Stimulated activated CD4-positive, alpha-beta T cell treated with anti-CD3 and anti-CD28 coated beads, Interleukin-15, amount 100 ng/mL, for 24 hours (primary cell): ENCODE results near the gene NRROS.
"Not testable (repeated sequence)": the region's sequence is repeated elsewhere in the genome, so short reads cannot be mapped to it uniquely, and the experiment has no call there.

ENCODE experiments used
- DNase-seq: peaks from one replicate; pipeline ENCODE4 v3.0.0-alpha.2; 2020

NRROS gene

DNA sequence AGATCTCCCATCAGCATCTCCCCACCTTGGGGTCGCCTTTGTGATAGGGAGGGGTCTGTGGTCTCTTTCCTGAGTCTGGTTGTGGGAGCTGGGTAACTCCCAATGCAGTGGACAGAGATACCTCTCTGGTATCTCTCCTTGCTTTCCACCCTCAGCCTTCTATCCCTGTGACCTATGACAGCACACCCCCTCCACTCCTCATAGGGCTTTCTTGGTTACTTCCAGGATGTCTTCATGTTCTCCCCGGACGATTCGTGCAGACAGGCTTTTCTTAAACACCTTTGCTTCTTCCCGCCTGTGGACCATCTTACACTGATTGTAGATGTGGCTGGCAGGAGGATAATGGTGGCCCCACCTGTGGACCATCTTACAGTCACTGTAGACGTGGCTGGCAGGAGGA, 14.2 kb upstream of the NRROS start:
- DNase-seq: no peak

DNA sequence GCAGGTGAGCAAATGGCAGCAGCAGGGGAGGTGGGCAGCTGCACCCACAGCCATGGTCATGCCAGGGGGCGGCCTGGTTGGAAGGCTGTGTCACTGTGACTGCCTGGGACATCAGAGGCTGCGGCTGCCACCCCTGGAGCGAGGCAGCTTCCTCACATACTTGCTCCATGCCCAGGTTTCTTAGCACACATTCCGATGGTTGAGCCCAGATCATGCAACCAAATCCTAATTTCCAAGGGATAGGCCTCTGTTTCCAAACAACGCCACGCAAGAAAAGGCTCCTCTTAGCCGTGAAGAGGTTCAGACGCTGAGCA, 11.6 kb upstream of the NRROS start:
- no peak for DNase-seq

DNA sequence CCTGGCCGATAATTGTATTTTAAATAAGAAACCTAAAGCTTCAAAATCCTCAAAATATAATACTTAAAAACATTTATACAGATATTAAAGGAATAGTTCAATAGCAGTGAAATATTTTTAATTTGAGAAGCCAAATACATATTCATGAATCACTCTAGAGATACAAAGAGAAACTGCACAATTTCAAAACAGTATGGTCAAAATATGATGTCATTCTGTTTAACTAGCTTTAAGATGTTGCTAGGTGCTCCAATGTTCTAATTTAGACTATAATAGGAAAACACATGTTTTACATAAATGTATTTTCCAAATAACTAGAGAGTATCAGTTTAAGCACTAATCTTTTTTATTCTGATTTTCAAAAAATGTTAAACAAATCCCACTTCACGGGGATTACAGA, 10.3 kb upstream of the NRROS start:
- no peak for DNase-seq

DNA sequence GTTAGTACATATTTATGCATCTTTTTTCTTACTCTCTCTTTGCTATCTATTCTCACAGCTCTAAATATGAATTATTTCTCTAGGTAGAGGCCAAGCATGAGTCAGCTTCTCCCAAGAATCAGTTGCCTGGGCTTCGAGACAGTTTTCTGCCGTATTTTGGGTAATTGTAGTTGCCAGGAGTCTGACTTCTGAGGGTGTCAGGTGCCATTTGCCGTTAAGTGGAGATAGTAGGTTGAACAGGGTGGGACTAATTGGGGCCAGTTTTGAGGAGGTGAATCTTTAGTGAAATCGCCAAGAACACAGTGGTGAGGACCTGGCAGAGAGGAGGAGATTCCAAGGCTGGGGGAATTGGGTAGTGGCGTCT, 7.8 kb upstream of the NRROS start:
- no peak for DNase-seq

DNA sequence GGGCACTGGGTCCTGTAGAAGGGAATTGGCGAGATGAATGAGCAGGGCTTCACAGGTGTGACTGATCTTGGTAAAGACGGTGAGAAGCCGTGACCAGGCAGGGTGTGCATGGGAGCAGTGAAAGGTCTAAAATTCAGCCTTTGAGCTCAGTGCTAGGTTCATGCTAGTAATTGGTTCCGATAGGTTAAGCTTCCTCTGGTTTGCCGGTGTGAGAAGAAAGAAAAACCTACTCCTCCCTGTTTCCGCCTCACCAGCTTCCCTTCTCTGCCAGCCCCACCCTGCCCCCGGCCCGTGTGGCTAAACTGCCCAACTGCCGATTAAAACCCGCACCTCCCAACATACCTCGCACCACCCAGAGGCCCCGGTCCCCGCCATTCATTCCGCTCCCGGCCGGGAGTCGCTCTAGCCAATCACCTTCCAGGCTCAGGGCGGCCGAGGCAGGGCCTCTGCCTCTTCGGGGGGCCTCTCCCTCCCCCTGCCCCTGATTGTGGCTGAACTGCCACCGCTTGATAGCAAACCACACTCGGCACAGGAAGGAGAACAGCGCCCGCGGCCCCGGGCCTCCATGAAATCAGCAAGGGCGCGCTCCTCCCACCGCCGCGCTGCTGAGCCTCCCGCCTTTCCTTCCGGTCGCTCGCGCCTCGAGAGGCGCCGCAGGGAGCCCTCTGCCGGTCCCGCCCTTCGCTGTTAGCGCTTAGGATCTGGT, 7.3 kb upstream of the NRROS start:
- DNase-seq: peak; percentile 91

DNA sequence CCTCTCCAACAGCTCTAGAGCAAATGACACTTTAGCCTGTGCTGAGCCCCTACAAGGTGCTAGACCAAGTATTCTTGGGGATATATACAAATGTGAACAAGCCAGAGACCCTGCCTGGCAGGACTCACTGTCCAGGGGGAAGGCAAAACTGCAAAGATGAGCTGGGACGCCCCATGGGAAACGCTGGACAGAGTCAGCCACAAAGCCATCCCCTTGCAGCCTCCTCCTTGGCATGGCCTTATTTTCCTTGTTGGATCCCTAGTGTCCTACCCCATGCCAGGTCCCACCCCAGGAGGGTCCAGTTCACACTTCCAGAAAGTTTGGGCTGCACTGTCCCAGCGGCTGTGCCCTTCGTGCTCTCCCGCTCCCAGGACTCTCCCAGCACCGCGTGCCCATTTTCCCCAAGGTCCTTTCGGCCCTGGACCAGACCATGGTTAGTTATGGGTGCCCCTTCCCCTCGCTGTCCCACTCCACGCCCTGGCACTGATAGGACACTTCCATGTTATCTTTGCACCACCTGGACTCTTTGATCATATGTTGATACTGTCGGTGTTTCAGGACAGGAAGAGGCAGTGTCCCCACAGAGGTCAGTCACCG, 5.8 kb upstream of the NRROS start:
- DNase-seq: no peak

DNA sequence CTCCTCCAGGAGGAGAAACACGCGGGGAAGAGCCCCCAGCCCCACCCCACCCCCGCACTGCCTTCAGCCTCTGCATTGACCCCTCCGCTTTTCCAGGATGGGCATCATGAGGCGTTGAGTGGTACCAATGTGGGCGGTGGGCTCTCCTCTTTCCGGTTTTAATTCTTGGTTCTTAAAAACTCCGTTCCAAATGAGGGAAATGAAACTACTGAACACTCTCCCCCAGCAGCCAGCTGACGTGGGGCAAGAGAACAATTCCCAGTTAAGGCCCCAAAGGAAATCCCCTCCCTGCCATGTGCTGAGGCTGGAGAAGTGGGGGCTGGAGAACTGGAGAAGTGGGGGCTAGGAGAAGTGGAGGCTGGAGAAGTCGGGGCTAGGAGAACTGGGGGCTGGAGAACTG, 5.3 kb upstream of the NRROS start:
- DNase-seq: no peak

DNA sequence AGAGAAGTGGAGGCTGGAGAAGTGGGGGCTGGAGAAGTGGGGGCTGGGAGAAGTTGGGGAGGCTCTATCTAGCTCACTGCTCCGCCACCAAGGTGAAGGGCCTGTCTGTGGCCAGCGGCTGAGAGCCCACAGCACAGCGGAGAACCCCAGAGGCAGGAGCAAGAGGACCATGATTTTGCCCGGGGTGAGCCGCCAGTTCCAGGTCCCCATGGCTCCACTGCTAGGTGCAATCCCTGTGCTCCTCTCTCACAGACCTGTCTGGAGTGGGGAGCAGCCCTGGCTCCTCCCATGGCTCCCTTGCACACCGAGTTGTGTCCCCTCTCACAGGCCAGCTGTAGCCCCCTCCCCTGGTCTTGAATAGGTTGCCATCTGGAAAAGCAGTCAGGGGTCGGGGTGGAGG, 4.7 kb upstream of the NRROS start:
- no peak for DNase-seq

DNA sequence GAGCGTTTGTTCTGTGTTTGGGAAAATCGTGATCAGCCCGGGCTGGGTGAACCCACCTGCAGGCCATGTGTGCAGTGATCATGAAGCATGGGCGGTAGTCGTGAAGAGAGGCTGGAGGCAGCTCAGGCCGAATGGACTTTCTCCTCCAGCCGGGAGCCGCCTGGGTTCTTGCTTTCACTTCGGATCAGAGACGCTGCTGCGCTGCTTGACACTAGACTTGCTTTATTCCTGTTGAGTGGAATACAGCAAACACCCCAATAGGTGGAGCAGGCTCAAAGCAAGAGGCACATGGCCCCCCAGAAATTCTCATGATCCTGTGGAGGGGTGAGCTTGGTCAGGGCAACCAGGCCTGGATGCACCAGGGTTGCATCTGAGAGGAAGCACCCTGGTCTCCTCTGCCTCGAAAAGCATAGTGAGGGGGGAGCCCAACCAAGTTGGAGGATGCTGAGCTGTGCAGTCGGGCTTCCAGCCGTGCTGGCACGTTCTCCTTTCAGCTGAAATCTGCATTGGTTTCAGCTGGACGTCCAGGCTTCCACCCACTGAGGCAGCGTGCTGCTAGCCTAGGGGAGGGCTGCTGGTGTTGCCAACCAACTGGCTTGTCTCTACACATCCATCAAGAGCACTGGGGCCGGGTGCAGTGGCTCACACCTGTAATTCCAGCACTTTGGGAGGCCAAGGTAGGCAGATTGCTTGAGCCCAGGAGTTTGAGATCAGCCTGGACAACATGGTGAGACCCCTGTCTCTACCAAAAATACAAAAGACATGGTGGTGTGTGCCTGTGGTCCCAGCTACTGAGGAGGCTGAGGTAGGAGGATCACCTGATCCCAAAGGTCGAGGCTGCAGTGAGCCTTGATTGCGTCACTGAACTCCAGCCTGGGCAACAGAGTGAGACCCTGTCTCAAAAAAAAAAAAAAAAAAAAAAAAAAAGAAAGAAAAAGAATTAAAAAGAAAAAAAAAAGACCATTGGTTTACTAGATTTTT, 2.8 kb upstream of the NRROS start:
- DNase-seq: no peak

DNA sequence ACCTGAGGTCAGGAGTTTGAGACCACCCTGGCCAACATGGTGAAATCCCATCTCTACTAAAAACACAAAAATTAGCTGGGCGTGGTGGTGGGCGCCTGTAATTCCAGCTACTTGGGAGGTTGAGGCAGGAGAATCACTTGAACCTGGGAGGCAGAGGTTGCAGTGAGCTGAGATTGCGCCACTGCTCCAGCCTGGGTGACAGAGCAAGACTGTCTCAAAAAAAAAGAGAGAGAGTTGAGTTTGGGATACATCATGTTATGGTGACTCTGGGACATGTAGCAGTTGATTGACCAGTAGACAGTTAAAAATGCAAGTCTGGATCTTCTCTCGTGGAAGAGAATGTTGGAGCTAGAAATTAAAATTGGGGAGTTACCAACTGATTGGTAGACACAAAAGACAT, 1.6 kb upstream of the NRROS start:
- DNase-seq: not testable (repeated sequence)

DNA sequence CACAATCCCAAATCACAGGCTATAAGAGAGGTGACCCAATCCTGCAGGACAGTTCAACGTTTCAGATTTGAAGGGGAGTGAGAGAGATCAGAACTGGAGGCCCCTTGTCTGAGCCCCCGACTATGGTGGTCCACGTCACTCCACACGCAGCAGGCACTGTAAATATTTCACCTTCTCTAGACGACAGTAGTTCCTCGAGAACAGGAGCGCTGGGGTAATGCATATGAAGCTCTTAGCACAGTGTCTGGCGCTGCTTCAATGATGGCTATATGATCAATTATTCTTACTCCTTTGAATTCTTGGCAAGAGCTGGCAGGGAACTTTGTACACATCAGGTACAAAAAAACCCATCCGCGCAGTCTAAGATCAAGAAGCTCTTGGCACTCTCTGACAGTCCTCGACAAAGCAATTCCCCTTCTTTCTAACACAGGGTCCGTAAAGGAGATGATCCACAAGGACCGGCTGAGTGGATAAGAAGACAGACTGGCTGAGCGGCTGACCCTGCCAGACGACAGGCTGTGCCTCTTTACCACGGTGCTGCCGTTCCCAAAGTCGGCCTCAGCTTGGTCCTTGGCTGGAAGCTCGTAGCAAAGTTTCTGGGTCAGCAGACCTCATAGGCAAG, 522 bp upstream of the NRROS start:
- no peak for DNase-seq

DNA sequence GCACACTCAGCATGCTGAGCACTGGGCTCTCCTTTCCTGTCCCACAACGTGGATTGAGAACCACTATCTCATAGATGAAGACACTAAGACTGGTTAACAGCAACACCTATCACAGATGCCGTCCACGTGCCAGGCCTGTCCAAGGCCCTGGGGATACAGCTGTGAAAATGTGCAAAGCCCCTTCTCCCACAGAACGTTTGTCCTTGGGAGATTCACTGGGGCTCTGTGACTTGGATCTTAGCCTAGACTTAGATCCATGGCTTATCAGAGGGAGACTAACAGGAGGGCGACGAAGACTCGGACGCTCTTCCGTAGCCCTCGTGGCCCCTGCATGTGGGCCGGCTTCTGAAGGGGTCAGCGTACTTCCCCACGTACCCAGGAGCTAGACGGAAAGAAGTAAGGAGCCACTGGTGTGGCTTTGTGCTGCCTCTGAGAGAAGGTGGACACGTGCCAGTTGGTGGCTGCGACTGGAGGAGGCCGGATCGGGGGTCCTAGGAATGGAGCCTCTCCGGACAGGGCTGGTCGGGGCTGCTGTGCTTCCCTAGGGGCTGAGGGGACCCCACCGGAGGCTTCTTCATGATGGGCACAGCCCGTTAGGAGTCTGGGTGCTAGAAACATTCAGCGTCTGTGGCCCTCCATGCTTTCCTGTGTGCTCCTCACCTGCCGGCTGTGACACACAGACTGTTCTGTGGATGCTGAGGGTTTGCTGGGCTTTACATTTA, 964 bp downstream of the NRROS start:
- DNase-seq: peak; percentile 30

DNA sequence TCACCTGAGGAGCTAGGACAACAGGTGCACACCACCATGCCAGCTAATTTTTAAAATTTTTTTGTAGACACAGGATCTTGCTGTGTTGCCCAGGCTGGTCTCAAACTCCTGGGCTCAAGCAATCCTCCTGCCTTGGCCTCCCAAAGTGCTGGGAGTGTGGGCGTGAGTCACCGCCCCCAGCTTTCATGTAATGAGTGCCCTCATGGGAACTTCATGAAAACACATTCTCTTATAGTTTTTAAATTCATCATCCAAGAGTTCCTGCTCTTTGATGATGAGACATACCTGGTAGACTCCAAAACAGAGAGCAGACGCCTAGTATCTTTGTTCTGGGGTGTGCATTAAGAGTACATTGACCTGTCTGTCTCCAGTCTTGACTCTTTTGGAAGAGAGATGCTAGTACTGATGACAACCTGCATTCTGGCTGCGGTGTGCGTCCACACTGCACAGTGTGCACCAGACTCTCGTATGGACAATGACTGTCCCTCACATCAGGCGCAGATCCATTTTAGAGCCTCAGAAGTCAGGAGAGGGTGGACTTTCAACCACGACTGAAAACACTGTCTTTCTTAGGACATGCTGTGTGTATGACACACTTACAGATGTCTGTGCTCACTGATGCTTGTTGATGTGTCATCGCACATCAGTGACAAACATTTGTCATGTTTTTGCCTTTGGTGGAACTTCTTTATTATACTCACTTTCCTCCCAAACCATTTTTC, 2.0 kb downstream of the NRROS start:
- DNase-seq: peak; percentile 72

DNA sequence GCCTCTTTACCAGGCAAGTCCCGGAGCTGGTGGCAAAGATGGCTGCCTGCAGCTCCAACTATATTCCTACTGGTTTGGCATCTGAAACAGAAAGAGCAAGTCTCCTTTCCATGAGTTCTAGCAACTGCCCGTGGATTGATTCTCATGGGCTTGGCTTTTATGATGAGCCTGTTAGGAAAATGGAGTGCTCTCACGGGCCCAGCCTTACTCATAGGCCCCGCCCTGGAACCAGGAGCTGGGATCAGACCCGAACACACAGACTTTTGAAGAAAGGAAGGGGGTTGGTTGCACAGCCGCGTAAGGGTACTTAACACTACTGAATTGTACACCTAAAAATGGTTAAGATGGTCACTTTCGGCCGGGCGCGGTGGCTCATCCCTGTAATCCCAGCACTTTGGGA, 2.9 kb downstream of the NRROS start:
- DNase-seq: no peak

DNA sequence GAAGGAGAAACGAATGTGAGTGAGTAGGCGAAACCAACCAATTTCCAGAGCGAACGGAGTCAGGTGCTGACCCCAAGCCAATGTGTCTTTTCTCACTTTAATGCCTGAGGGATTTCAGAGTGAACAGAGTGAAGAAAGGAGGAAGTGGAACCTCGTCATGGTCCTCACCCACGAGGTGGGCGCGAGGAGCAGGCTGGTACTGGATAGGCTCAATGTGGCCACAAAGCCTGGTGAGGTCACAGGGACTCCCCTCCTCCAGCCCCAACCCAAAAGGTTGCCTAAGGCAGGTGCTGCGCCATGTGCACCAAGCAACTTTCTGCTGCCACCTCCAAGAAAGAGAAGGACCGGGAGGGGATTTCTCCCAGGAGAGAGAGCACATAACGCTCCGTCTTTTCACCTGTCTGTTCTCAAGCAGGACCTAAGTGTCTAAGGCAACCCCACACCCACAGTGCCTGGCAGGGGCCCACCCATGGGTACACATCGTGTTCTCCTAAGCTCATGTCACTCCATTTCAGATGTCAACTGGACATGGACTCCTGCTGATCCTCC, 3.8 kb downstream of the NRROS start:
- peak; percentile 49 for DNase-seq

DNA sequence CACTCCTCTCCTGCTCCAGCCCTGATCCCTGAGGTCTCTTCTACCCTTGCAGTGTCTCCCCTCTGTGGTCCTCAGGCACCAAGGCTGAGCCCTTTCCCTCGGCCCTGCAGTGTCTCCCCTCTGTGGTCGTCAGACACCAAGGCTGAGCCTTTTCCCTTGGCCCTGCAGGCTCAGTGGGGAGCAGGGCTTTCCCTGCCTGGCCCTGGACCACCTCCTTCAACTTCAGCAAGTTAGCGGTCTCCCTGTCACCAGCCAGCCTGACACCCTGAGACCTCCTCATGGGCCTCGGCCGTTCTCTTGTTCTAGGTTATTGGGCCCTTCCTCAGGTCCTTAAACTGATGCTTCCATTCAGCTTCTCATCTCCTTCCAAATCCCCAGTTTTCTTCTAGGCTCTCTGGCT, 4.3 kb downstream of the NRROS start:
- no peak for DNase-seq

DNA sequence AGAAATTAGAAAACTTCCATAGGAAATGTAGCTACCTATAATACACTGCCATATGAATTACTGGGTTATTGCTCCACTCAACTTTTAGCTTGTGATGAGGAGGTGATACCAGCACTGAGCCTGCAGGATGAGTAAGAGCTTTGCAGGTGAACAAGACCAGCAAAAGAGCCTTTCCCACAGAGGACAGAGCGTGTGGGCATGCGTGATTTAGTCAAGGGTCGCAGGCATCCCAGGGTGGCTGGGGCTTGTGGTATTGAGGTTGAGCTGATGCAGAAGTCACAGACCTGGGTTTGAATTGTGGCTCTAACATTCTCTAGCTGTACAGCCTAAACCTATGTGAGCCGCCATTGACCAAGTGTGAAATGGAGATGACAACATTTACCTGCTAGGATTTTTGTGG, 5.6 kb downstream of the NRROS start:
- DNase-seq: no peak

DNA sequence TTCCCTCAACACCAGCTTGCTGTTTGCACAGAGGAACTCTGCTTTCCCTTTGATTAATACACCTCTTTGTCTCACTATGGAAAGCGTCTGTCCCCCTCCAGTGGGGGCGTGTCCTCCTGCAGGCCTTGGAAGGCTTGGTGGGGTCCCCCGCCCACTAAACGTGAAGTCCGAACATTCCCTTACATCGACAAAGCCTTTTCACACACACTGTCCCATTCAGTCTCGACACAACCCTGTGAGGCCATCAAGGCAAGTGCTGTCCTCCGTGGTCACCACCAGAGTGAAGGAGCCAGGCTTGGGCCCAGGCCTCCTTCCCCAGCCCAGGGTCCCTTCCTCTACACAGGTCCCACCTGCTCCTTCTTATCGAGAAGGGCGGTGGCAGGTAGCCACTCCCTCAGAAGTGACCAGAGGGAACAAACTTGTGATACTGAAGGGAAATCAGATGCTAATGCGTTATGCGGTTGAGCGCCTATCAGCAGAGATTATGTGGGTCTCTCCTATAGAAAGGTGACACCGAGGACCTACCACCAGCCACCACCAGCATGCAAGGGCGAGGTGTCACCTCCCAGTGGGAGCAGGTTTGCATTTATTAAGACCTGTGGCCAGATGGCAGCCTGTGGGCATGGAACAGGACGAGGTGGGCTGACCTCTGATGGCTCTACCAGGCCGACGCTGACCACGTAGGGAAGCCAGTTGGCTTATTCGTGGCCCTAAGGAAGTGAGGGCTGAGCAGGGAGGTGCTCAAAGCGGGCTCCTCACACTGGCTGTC, 6.6 kb downstream of the NRROS start:
- DNase-seq: no peak

DNA sequence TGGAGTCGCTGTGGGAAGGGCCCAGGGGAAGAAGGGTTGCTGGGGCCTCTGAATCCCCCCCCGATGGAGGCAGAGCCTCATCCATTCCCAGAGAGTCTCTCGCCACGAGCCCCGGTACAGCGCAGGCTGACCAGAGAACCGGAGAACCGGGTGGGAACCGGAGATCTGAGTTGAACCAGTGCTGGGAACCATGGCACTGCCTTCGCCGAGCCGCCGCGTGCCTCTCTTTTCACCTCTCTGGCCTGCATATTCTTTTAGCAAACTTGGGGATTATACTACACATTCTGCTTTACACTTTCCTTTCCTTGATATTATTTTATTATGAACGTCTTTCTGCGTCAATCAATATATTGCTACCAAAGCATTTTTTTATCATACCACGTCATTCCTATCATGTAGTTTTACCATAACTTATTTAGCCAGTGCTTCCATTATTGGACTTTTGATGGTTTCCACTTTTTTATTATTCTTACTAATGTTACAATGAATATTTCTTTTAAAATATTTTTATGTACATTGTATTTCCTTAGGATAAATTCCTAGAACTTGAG, 7.2 kb downstream of the NRROS start:
- no peak for DNase-seq

DNA sequence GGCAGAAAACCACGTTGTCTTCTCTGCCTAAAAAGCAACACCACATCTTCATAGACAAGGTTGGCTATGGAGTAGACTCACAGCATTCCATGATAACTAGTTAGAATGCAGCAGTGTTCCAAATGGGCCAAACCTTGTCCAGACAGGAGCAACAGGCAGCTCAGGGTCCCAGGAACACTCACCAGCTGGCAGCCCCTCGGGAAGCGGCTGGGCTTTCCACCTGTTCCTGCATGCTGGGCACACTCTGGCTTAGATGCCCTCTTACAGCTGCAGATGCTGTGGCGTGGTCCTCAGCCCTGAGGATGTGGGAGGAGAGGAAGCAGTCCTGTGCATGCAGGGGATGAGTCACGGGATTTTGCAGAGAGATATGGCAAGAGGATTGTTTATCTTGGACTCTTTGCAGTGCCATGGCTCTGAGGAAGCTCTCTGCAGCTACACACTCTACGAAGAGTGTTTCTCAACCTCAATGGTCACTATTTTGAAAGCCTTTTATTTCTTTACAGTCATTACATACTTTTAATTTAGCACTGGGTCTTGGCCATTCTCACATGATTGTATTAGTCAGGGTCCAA, 11.3 kb downstream of the NRROS start:
- DNase-seq: peak; percentile 41

DNA sequence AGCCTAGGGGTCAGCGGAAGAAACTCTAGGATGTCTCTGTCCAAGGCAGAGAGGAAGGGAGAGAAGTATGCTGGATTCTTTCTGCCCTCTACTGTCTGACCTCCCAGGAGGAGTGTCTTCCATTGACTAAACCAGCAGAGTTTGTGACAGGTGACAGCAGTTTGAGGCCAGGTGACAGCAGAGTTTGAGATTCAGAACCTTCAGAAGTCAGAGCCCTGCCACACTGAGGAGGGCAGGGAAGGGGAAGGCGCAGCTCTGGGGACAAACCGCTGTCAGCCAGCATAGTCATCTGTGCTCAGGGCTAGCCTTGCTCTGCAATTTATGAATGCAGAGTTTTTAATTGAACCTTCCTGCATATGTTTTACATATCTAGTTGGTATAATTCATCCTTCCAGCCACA, 12.3 kb downstream of the NRROS start:
- DNase-seq: no peak
